Body of pancreas (tissue), 4 donors: ENCODE measurements around the gene NFX1. TPM values are rescaled to one million over a fixed set of nuclear protein-coding genes. Genes with fewer than 3 reads are reported as not detected.
"Not testable (repeated sequence)": the region's sequence is repeated elsewhere in the genome, so short reads cannot be mapped to it uniquely, and the experiment has no call there.

ENCODE experiments used
- ATAC-seq: fragments of 150-250 bp; one replicate; pipeline ENCODE4 v1.9.1; 2016
- DNase-seq, 4 donors: peaks; one replicate each; pipeline ENCODE4 v3.0.0-alpha.2; 2019
- H3K27ac ChIP-seq, 4 donors: fragments of 200-600 bp; sonication (generic); 1 replicate in 3 of 4; 2 replicates in 1 of 4; pipeline versions ENCODE4 v1.5.1 to v1.6.1; 2016 to 2019; ENCODE audit warnings: mild to moderate bottlenecking in 1 of 4, mixed read lengths in 1 of 4, moderate library complexity in 1 of 4
- H3K27me3 ChIP-seq, 2 donors: fragments of 200-600 bp; sonication (generic); one replicate each; pipeline ENCODE4 v1.6.0; 2016; ENCODE audit warnings: mild to moderate bottlenecking in 1 of 2
- H3K36me3 ChIP-seq, 2 donors: fragments of 200-600 bp; sonication (generic); replicated peaks in 1 of 2; 2 replicates each; pipeline ENCODE4 v1.5.1; 2016; ENCODE audit warnings: low read depth in 2 of 2; ENCODE audit not compliant: insufficient read depth in 1 of 2
- H3K4me1 ChIP-seq: fragments of 200-600 bp; sonication (generic); one replicate; pipeline ENCODE4 v1.6.0; 2016
- H3K4me3 ChIP-seq, 2 donors: fragments of 200-600 bp; sonication (generic); 1 replicate in 1 of 2; 2 replicates in 1 of 2; pipeline ENCODE4 v1.5.1; 2016 to 2019
- H3K9me3 ChIP-seq, 3 donors: fragments of 200-600 bp; sonication (generic); 1 replicate in 2 of 3; 2 replicates in 1 of 3; pipeline ENCODE4 v1.5.1; 2016
- CTCF ChIP-seq, 7 experiments: fragments of 450-650 bp in 4 of 7; fragments of 200-600 bp in 3 of 7; sonication (generic) in 3 of 7; IDR thresholded peaks; one replicate each; pipeline ENCODE4 v1.5.1; 2016 to 2019; ENCODE audit warnings: antibody characterized with exemption in 7 of 7
- POLR2A ChIP-seq, 3 donors: fragments of 450-650 bp; IDR thresholded peaks; one replicate each; pipeline ENCODE4 v1.6.1; 2016; ENCODE audit warnings: antibody characterized with exemption in 3 of 3, mild to moderate bottlenecking in 2 of 3
- WGBS, 2 donors: methylation state at CpG; one replicate each; pipeline ENCODE4 v1.1.5; 2017; 5-methylcytosine and 5-hydroxymethylcytosine counted together
- intact Hi-C: fragments of 100-400 bp; cut with DNase I; formaldehyde crosslinking; loops from one replicate; pipeline ENCODE4 v1.15.1; 2023
- total RNA-seq, 2 donors: library from RNA; depleted of rRNA; stranded (reverse); fragments of >200 nt; gene quantifications; one replicate each; pipeline ENCODE4 v1.1.0, GENCODE V29; 2016

NFX1 gene
- total RNA-seq, 2 donors from 2014 or later: 22.1 to 26.4 TPM

- Histone ChIP-seq H3K36me3 (peaks cover 0 to 10% of the 10 kb centered on the region in 2 donors), H3K27ac (peak overlapping the region; percentile 26 to 86 (median 74)), H3K9me3 (no peaks in the 10 kb centered on the region), H3K4me1 (peaks cover 22% of the 10 kb centered on the region), H3K27me3 (no peaks in the 10 kb centered on the region), H3K4me3 (no peak overlapping the region)
- DNase-seq: no peak
- WGBS, 2 donors: 91 to 92% methylated on average over 5 of the region's 5 CpGs
- TF ChIP-seq POLR2A (IDR thresholded peaks at IDR 0.05) (no peak), CTCF (IDR thresholded peaks at IDR 0.05) (no peak)
- ATAC-seq: no peak
- intact Hi-C loops: no loop called here
Observed at GRCh38 chr9:33329979-33330378, 39.7 kb downstream of the NFX1 start.

DNA sequence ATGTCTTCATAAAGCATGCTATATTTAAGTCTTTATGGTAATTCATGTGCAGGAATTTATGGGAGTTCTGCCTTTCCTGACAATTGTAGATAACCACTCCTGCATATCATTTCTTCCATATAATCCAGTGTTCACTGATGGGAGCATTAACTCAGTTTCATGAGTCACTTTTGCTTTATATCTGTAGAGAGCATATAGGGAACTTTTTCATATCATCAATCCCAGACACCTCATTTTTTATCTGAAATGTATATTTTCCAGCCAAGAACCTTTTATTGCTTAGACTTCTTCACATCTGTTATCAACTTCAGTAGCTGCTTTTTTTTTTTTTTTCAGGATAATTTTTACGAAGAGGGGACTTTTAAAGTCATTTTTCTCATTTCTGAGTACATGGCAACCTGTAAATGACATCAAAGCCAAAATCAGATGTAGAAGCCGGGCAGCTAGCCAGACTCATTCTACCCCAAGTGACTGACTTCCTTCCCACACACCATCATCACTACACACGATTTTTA, 41.1 kb downstream of the NFX1 start:
- WGBS, 2 donors: 79% methylated on average over 3 of the region's 3 CpGs
- intact Hi-C loops: no loop called here
- peaks cover 0 to 10% of the 10 kb centered on the region in 2 donors for H3K36me3 ChIP-seq
- H3K27me3 ChIP-seq: no peaks in the 10 kb centered on the region
- no peak for DNase-seq
- no peak overlapping the region for H3K4me3 ChIP-seq
- peaks cover 22% of the 10 kb centered on the region for H3K4me1 ChIP-seq
- no peak for ATAC-seq
- no peak for TF ChIP-seq POLR2A (IDR thresholded peaks at IDR 0.05)
- TF ChIP-seq CTCF (IDR thresholded peaks at IDR 0.05): no peak
- no peaks in the 10 kb centered on the region for H3K9me3 ChIP-seq
- H3K27ac ChIP-seq: no peak overlapping the region

- DNase-seq: no peak
- H3K4me1 ChIP-seq: peaks cover 22% of the 10 kb centered on the region
- WGBS, 2 donors: 68 to 89% methylated on average over 2 of the region's 2 CpGs
- intact Hi-C loops: no loop called here
- no peaks in the 10 kb centered on the region for H3K9me3 ChIP-seq
- no peak for TF ChIP-seq POLR2A (IDR thresholded peaks at IDR 0.05)
- H3K27ac ChIP-seq: no peak overlapping the region
- H3K36me3 ChIP-seq: peaks cover 0 to 10% of the 10 kb centered on the region in 2 donors
- ATAC-seq: no peak
- H3K4me3 ChIP-seq: no peak overlapping the region
- H3K27me3 ChIP-seq: no peaks in the 10 kb centered on the region
Observed at GRCh38 chr9:33332011-33332410, 41.7 kb downstream of the NFX1 start.

DNA sequence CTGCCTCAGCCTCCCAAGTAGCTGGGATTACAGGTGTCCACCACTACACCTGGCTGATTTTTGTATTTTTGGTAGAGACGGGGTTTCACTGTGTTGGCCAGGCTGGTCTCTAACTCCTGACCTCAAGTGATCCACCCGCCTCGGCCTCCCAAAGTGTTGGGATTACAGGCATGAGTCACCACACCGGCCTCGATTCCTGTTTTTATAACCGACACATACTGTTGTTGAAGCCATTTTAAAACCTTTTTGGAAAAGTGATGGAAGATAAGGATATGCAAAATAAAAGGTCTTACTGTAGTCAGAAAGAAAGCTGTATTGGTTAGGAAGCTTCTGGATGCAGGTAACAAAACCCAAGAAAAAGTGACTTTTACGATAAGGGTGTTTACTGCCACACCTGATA, 42.6 kb downstream of the NFX1 start:
- H3K27ac ChIP-seq, ATAC-seq, H3K27me3 ChIP-seq, H3K9me3 ChIP-seq, DNase-seq, H3K4me3 ChIP-seq, intact Hi-C loops: not testable (repeated sequence)
- H3K4me1 ChIP-seq: peaks cover 21% of the 10 kb centered on the region
- peaks cover 0 to 11% of the 10 kb centered on the region in 2 donors for H3K36me3 ChIP-seq
- 92 to 94% methylated on average over 7 of the region's 7 CpGs for WGBS, 2 donors

DNA sequence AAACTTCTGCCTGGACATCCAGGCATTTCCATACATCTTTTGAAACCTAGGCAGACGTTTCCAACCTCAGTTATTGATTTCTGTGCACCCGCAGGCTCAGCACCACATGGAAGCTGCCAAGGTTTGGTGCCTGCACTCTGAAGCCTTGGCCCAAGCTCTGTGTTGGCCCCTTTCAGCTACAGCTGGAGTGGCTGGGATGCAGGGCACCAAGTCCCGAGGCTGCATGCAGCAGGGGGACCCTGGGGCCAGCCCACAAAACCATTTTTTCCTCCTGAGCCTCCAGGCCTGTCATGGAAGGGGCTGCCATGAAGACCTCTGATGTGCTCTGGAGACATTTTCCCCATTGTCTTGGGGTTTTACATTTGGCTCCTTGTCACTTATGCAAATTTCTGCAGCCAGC, 49.9 kb downstream of the NFX1 start:
- Histone ChIP-seq H3K36me3 (peaks cover 16 to 40% of the 10 kb centered on the region in 2 donors), H3K27me3 (no peaks in the 10 kb centered on the region), H3K27ac (no peak overlapping the region), H3K4me3 (no peak overlapping the region), H3K4me1 (no peaks in the 10 kb centered on the region), H3K9me3 (peaks cover 0 to 7% (median 0%) of the 10 kb centered on the region in 3 donors)
- DNase-seq (no peak), ATAC-seq (no peak)
- intact Hi-C loops: no loop called here
- TF ChIP-seq POLR2A (IDR thresholded peaks at IDR 0.05): no peak
- no peak for TF ChIP-seq CTCF (IDR thresholded peaks at IDR 0.05)
- WGBS, 2 donors: 78 to 100% methylated on average over 3 of the region's 3 CpGs

GRCh38 chr9:33341182-33341581, 50.9 kb downstream of the NFX1 start:
- WGBS, 2 donors: 91 to 93% methylated on average over 3 of the region's 3 CpGs
- ATAC-seq: no peak
- Histone ChIP-seq H3K36me3 (peaks cover 16 to 46% of the 10 kb centered on the region in 2 donors), H3K27ac (no peak overlapping the region), H3K27me3 (no peaks in the 10 kb centered on the region), H3K9me3 (peaks cover 0 to 7% (median 0%) of the 10 kb centered on the region in 3 donors), H3K4me1 (no peaks in the 10 kb centered on the region), H3K4me3 (no peak overlapping the region)
- no peak for DNase-seq
- intact Hi-C loops: no loop called here
- TF ChIP-seq POLR2A (IDR thresholded peaks at IDR 0.05): no peak
- no peak for TF ChIP-seq CTCF (IDR thresholded peaks at IDR 0.05)
